Measurements from ENCODE around the gene PHF20. TPM values are rescaled to one million over a fixed set of nuclear protein-coding genes. Genes with fewer than 3 reads are reported as not detected.

Gene PHF20
- total RNA-seq, 4 donors from 2014 or later = 13.6 to 33.2 (median 16.6) TPM

DNA sequence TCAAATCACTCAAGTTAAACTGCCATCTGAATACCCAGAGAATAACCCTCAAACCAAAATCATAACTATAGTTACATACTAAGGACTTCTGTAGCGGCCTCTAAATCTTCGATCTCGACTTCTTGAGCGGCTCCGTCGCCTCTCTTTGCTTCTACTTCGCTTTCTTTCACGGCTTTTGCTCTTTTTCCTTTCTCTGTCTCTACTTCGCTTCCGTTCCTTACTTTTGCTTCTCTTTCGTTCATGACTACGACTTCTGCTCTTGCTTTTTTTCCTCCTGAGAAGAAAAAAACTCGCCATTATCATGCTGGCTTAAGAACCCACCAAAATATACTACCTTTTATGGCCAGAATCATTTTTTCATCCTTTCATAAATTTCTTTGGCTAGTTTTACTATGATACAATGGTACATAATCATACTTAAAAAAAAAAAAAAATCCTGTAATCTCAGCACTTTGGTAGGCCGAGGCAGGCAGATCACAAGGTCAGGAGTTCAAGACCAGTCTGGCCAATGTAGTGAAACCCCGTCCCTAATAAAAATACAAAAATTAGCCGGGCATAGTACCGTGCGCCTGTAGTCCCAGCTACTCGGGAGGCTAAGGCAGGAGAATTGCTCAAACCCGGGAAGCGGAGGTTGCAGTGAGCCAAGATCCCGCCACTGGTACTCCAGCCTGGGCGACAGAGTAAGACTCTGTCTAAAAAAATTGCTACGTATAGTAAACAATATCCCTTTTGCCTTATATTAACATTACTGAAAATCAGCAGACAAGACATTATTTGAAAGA is 39.8 kb upstream of the PHF20 start:
- TF ChIP-seq POLR2A (IDR thresholded peaks at IDR 0.05) (no peak), CTCF (IDR thresholded peaks at IDR 0.05) (no peak)
- no peaks in the 10 kb centered on the region for H3K9me3 ChIP-seq
- H3K4me3 ChIP-seq = peak overlapping the region in 1 of 4 donors; percentile 18
- no peak for DNase-seq
- peak overlapping the region in 2 of 4 donors; percentile 34 to 36 for H3K27ac ChIP-seq
- peaks cover 8 to 100% (median 52%) of the 10 kb centered on the region in 3 donors for H3K36me3 ChIP-seq
- no peaks in the 10 kb centered on the region for H3K27me3 ChIP-seq
- intact Hi-C loops (cut with DNase I) = no loop called here
- 79 to 88% methylated on average over 24 of the region's 24 CpGs for WGBS, 2 donors
- peaks cover 0 to 88% (median 43%) of the 10 kb centered on the region in 3 donors for H3K4me1 ChIP-seq

DNA sequence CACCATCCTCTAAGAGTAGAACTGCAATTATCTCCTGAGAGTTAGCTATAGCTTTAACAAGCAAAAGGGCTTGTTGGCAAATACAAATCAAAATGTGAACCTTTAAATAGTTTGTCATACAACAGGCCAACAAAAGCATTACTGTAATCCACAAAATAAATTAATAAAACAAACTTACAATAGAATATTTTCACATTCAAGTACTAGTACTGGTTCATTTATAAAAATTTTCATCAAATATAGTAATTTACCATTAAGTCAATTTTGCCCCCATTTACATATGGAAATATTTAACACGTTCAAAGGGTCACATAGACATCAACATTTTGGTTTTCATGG is 39.2 kb upstream of the PHF20 start:
- TF ChIP-seq POLR2A (IDR thresholded peaks at IDR 0.05) (no peak), CTCF (IDR thresholded peaks at IDR 0.05) (no peak)
- peak overlapping the region in 2 of 4 donors; percentile 34 to 36 for H3K27ac ChIP-seq
- intact Hi-C loops (cut with DNase I) = no loop called here
- H3K4me3 ChIP-seq = peak overlapping the region in 1 of 4 donors; percentile 18
- no peak for DNase-seq
- H3K4me1 ChIP-seq = peaks cover 0 to 93% (median 48%) of the 10 kb centered on the region in 3 donors
- WGBS, 2 donors = 33 to 43% methylated on average over 1 of the region's 1 CpG
- no peaks in the 10 kb centered on the region for H3K9me3 ChIP-seq
- no peaks in the 10 kb centered on the region for H3K27me3 ChIP-seq
- peaks cover 6 to 100% (median 52%) of the 10 kb centered on the region in 3 donors for H3K36me3 ChIP-seq

DNA sequence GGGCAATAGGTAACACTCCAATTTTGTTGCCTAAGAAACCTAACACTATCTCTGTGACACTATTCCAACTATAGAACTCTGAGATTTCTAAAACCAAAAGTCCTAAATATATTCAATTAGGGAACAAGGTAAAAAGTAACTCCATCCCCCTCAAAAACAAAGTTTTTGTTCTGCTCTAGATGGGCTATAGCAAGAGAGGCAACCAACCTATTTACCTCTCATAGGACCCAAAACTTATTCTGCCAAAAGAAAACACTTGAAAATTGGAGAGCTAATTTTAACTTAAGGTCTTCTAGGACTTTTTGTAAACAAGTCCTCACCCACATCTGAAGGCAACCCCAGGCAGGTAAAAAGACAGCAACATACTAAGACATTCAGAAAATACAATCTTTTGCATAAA is 37.4 kb upstream of the PHF20 start:
- no peak overlapping the region for H3K4me3 ChIP-seq
- TF ChIP-seq CTCF (IDR thresholded peaks at IDR 0.05) = no peak
- TF ChIP-seq POLR2A (IDR thresholded peaks at IDR 0.05) = no peak
- intact Hi-C loops (cut with DNase I) = no loop called here
- no peaks in the 10 kb centered on the region for H3K9me3 ChIP-seq
- no peaks in the 10 kb centered on the region for H3K27me3 ChIP-seq
- peaks cover 0 to 100% (median 62%) of the 10 kb centered on the region in 3 donors for H3K4me1 ChIP-seq
- no peak for DNase-seq
- H3K27ac ChIP-seq = no peak overlapping the region
- peaks cover 3 to 100% (median 51%) of the 10 kb centered on the region in 3 donors for H3K36me3 ChIP-seq

DNA sequence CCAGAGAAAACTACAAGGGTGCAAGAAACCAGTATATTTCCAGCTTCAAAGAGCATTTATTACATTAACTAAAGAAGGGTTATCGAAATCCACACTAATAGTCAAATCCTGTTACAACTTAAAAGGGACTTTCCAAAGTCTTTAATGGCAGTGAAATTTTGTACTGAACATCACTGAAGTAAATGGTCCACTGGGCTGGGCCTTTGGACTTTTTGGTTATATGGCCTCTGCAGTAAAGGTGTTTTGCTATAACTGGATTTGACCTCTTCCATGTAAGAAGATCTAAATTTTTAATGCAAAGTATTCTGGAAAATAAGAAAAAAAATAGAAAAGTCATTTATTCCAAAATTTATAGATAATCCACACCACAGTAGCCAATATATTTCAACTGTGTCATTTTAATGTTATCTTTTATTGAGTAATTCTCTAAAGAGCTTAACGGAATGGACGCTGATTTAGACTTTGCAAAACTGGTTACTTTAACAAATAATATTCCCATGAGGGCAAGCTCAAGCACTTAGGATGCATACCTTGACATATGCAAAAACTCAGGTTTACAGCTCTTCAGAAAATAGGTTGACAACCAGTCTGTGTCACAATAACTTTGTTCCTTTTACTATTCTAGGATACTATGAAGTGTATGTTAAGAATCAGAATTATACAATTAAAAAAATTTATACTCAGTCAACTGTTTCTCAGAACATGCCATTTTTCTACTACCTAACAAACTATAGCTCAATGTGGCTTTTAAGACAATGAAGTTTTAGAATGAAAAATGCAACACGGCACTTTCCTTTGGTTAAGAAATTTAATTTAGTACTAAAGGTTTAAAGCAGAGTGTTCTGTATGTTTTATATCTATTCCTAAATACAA is 36.8 kb upstream of the PHF20 start:
- TF ChIP-seq POLR2A (IDR thresholded peaks at IDR 0.05) (no peak), CTCF (IDR thresholded peaks at IDR 0.05) (no peak)
- peaks cover 0 to 100% (median 67%) of the 10 kb centered on the region in 3 donors for H3K4me1 ChIP-seq
- peak overlapping the region in 2 of 4 donors; percentile 2 to 13 for H3K4me3 ChIP-seq
- no peaks in the 10 kb centered on the region for H3K27me3 ChIP-seq
- H3K36me3 ChIP-seq = peaks cover 3 to 100% (median 45%) of the 10 kb centered on the region in 3 donors
- WGBS, 2 donors = 53 to 61% methylated on average over 4 of the region's 4 CpGs
- intact Hi-C loops (cut with DNase I) = no loop called here
- no peak overlapping the region for H3K27ac ChIP-seq
- DNase-seq = no peak
- no peaks in the 10 kb centered on the region for H3K9me3 ChIP-seq

Data from esophagus squamous epithelium (tissue), 5 donors.